SU-DHL-6 (cell line): Measurements from ENCODE around the gene KDM4B.
"Not testable (repeated sequence)": the region's sequence is repeated elsewhere in the genome, so short reads cannot be mapped to it uniquely, and the experiment has no call there.

ENCODE experiments used
- EZH2phosphoT487 ChIP-seq: fragments of 200-600 bp; sonication (generic), shearing (Covaris generic); conservative IDR thresholded peaks from 2 replicates; pipeline ENCODE4 v1.6.1; 2018; ENCODE audit warnings: mild to moderate bottlenecking, antibody characterized with exemption, low read length, moderate library complexity, mixed read lengths
- TF ChIP-seq, protein P1 (sequence below): fragments of 200-600 bp; sonication (generic); IDR thresholded peaks from one replicate; pipeline ENCODE4 v1.5.1; 2017; ENCODE audit warnings: antibody characterized with exemption, mild to moderate bottlenecking, low read length, moderate library complexity; ENCODE audit not compliant: insufficient read depth, poor library complexity, severe bottlenecking

GRCh38 chr19:5158549-5159134, 189.7 kb downstream of the KDM4B start:
- not testable (repeated sequence) for TF ChIP-seq EZH2phosphoT487
- TF ChIP-seq, protein P1, sequence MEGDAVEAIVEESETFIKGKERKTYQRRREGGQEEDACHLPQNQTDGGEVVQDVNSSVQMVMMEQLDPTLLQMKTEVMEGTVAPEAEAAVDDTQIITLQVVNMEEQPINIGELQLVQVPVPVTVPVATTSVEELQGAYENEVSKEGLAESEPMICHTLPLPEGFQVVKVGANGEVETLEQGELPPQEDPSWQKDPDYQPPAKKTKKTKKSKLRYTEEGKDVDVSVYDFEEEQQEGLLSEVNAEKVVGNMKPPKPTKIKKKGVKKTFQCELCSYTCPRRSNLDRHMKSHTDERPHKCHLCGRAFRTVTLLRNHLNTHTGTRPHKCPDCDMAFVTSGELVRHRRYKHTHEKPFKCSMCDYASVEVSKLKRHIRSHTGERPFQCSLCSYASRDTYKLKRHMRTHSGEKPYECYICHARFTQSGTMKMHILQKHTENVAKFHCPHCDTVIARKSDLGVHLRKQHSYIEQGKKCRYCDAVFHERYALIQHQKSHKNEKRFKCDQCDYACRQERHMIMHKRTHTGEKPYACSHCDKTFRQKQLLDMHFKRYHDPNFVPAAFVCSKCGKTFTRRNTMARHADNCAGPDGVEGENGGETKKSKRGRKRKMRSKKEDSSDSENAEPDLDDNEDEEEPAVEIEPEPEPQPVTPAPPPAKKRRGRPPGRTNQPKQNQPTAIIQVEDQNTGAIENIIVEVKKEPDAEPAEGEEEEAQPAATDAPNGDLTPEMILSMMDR, result not testable (repeated sequence)
